Adrenal gland (tissue), 12 donors: ENCODE data around the gene TFEC. TPM values are rescaled to one million over a fixed set of nuclear protein-coding genes. Genes with fewer than 3 reads are reported as not detected.
A peak's percentile ranks its signal among the peaks of the same experiment; 100 is the strongest.

Experiments used
- DNase-seq, 7 donors: peaks; one replicate each; pipeline ENCODE4 v3.0.0-alpha.2; 2019 to 2020
- H3K27ac ChIP-seq, 5 donors: fragments of 200-600 bp; sonication (generic) in 4 of 5; 1 replicate in 3 of 5; 2 replicates in 2 of 5; pipeline versions ENCODE4 v1.5.1 to v1.8.0; 2016 to 2020; ENCODE audit warnings: mild to moderate bottlenecking in 1 of 5
- H3K27me3 ChIP-seq: fragments of 200-600 bp; 2 replicates; pipeline ENCODE4 v1.8.0; 2021
- H3K36me3 ChIP-seq, 2 donors: fragments of 200-600 bp; replicated peaks in 1 of 2; 1 replicate in 1 of 2; 2 replicates in 1 of 2; pipeline versions ENCODE4 v1.5.1 to v1.8.0; 2018 to 2022
- H3K4me1 ChIP-seq, 2 donors: fragments of 200-600 bp; replicated peaks in 1 of 2; 1 replicate in 1 of 2; 2 replicates in 1 of 2; pipeline versions ENCODE4 v1.5.1 to v1.8.0; 2018 to 2021
- H3K4me3 ChIP-seq, 4 donors: fragments of 200-600 bp; sonication (generic) in 3 of 4; one replicate each; pipeline ENCODE4 v1.5.1; 2016 to 2018
- H3K9me3 ChIP-seq, 3 donors: fragments of 200-600 bp; sonication (generic) in 1 of 3; replicated peaks in 1 of 3; 1 replicate in 2 of 3; 2 replicates in 1 of 3; pipeline versions ENCODE4 v1.5.1 to v1.8.0; 2016 to 2021
- CTCF ChIP-seq, 6 experiments: fragments of 450-650 bp in 4 of 6; fragments of 200-600 bp in 2 of 6; sonication (generic) in 1 of 6; IDR thresholded peaks; 1 replicate in 5 of 6; 2 replicates in 1 of 6; pipeline versions ENCODE4 v1.5.1 to v1.8.0; 2016 to 2021; ENCODE audit warnings: antibody characterized with exemption in 6 of 6, mild to moderate bottlenecking in 2 of 6, moderate library complexity in 1 of 6
- POLR2A ChIP-seq, 2 donors: fragments of 450-650 bp; IDR thresholded peaks; one replicate each; pipeline ENCODE4 v1.6.1; 2017; ENCODE audit warnings: antibody characterized with exemption in 2 of 2, mild to moderate bottlenecking in 2 of 2, moderate library complexity in 1 of 2
- WGBS, 4 donors: extraction: QIAGEN DNeasy Blood & Tissue Kit in 2 of 4; methylation state at CpG; one replicate each; pipeline versions ENCODE4 v1.1.5 to v1.1.7; 2013 to 2017; 5-methylcytosine and 5-hydroxymethylcytosine counted together
- intact Hi-C, 2 donors: fragments of 100-400 bp; cut with DNase I; formaldehyde crosslinking; loops; one replicate each; pipeline versions ENCODE4 v1.14.1 to v1.15.0; 2022 to 2023
- polyA plus RNA-seq, 3 donors: library from polyadenylated mRNA; stranded (reverse); fragments of 200-250 nt in 2 of 3; fragments of 350-450 nt in 1 of 3; fragmentation: Illumina TruSeq in 1 of 3; extraction: RNeasy Lipid Tissue Mini Kit (QIAGEN cat#74804) in 1 of 3; gene quantifications; one replicate each; pipeline ENCODE4 v1.2.3, GENCODE V29; 2013 to 2014
- total RNA-seq, 9 donors: library from RNA; depleted of rRNA in 4 of 9; stranded (reverse); fragments of >200 nt in 4 of 9; fragments of 120-200 nt in 1 of 9; fragmentation: NEBNext Ultra II Directional in 1 of 9; extraction: Animal tissue kit (Norgen Biotek cat#: 25700) in 1 of 9; gene quantifications; one replicate each; pipeline versions ENCODE4 v1.1.0 to v1.2.4, GENCODE V29; 2013 to 2023
- donor health status: healthy with polysubstance abuse.
- donor health status: Bipolar disorder and iron deficiency.
- donor health status: DM: yes; HTN: yes; CAD: no.
- donor health status: DM: no; HTN: no; CAD: no.
- donor health status: DM: no; HTN: no; CAD: no.
- donor health status: DM: yes; HTN: yes; CAD: no.

TFEC gene
- total and polyA plus RNA-seq, 12 donors = 1.00 to 16.4 (median 4.5) TPM

GRCh38 chr7:115951547-115951946, 79.0 kb downstream of the TFEC start:
- 79 to 91% (median 89%) methylated on average over 1 of the region's 1 CpG for WGBS, 4 donors
- intact Hi-C loops = no loop called here
- no peaks in the 10 kb centered on the region for H3K27me3 ChIP-seq
- no peak for TF ChIP-seq POLR2A (IDR thresholded peaks at IDR 0.05)
- no peak for TF ChIP-seq CTCF (IDR thresholded peaks at IDR 0.05)
- H3K36me3 ChIP-seq = no peaks in the 10 kb centered on the region
- H3K4me3 ChIP-seq = no peak overlapping the region
- H3K9me3 ChIP-seq = no peaks in the 10 kb centered on the region
- H3K4me1 ChIP-seq = no peaks in the 10 kb centered on the region
- no peak for DNase-seq
- no peak overlapping the region for H3K27ac ChIP-seq

GRCh38 chr7:115941703-115942268, 88.8 kb downstream of the TFEC start:
- WGBS, 4 donors = 44 to 45% (median 44%) methylated on average over 5 of the region's 5 CpGs
- TF ChIP-seq CTCF (IDR thresholded peaks at IDR 0.05) (no peak), POLR2A (IDR thresholded peaks at IDR 0.05) (no peak)
- H3K27me3 ChIP-seq = no peaks in the 10 kb centered on the region
- H3K4me3 ChIP-seq = no peak overlapping the region
- intact Hi-C loops = no loop called here
- no peak overlapping the region for H3K27ac ChIP-seq
- H3K4me1 ChIP-seq = no peaks in the 10 kb centered on the region
- no peaks in the 10 kb centered on the region for H3K9me3 ChIP-seq
- no peak for DNase-seq
- no peaks in the 10 kb centered on the region for H3K36me3 ChIP-seq

- TF ChIP-seq CTCF (IDR thresholded peaks at IDR 0.05) (peak in 1 of 6 experiments; percentile 10), POLR2A (IDR thresholded peaks at IDR 0.05) (no peak)
- intact Hi-C loops = no loop called here
- H3K27me3 ChIP-seq = no peaks in the 10 kb centered on the region
- DNase-seq = no peak
- no peak overlapping the region for H3K27ac ChIP-seq
- no peaks in the 10 kb centered on the region for H3K9me3 ChIP-seq
- WGBS, 4 donors = 72 to 78% (median 76%) methylated on average over 3 of the region's 3 CpGs
- H3K4me1 ChIP-seq = no peaks in the 10 kb centered on the region
- no peaks in the 10 kb centered on the region for H3K36me3 ChIP-seq
- H3K4me3 ChIP-seq = no peak overlapping the region
Observed at GRCh38 chr7:115940460-115941060, 90.0 kb downstream of the TFEC start.

GRCh38 chr7:115937960-115938359, 92.6 kb downstream of the TFEC start:
- no peaks in the 10 kb centered on the region for H3K27me3 ChIP-seq
- H3K4me3 ChIP-seq = no peak overlapping the region
- WGBS, 4 donors = 33 to 41% (median 38%) methylated on average over 1 of the region's 1 CpG
- H3K36me3 ChIP-seq = no peaks in the 10 kb centered on the region
- H3K9me3 ChIP-seq = no peaks in the 10 kb centered on the region
- H3K4me1 ChIP-seq = no peaks in the 10 kb centered on the region
- TF ChIP-seq POLR2A (IDR thresholded peaks at IDR 0.05) (no peak), CTCF (IDR thresholded peaks at IDR 0.05) (no peak)
- no peak for DNase-seq
- intact Hi-C loops = no loop called here
- no peak overlapping the region for H3K27ac ChIP-seq
